SIG-M5 treated with dmso at 0.1 percent for 504 hours (cell line): ENCODE results near the gene DIS3L2.

Experiments
- DNase-seq: peaks from one replicate; lab custom pipeline; 2025; ENCODE audit not compliant: unreplicated experiment; lab: John Stamatoyannopoulos, UW

The DIS3L2 gene

GRCh38 chr2:231955758-231956472, 5.6 kb upstream of the DIS3L2 start:
- DNase-seq, result no peak

GRCh38 chr2:231957913-231958763, 3.4 kb upstream of the DIS3L2 start:
- DNase-seq, result no peak

- no peak for DNase-seq
Measured at GRCh38 chr2:231960810-231961348, 634 bp upstream of the DIS3L2 start.

GRCh38 chr2:231965102-231965501, 3.6 kb downstream of the DIS3L2 start:
- peak; percentile 50 for DNase-seq

GRCh38 chr2:231966886-231967285, 5.4 kb downstream of the DIS3L2 start:
- DNase-seq, result no peak

DNA sequence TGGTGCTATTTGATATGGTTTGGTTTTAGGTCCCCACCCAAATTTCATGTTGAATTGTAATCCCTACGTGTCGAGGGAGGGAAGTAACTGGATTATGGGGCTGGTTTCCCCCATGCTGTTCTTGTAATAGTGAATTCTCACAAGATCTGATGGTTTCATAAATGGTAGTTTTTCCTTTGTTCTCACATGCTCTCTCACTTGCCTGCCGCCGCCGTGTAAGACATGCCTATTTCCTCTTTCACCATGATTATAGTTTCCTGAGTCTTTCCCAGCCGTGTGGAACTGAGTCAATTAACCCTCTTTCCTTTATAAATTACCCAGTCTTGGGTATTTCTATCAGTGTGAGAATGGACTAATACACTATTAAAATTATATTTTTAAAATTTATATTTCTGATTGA, 7.3 kb downstream of the DIS3L2 start:
- no peak for DNase-seq

DNA sequence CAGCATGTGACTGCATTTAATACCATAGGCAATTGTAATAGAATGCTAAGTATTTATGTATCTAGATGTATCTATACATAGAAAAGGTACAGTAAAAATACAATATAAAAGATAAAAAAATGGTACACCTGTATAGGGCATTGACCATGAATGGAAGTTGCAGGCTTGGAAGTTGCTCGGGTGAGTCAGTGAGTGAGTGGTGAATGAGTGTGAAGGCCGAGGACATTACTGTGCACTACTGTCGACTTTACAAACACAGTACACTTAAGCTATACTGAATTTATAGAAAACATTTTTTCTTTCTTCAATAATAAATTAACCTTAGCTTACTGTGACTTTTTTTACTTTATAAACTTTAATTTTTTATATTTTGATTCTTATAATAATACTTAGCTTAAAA, 8.9 kb downstream of the DIS3L2 start:
- no peak for DNase-seq

DNA sequence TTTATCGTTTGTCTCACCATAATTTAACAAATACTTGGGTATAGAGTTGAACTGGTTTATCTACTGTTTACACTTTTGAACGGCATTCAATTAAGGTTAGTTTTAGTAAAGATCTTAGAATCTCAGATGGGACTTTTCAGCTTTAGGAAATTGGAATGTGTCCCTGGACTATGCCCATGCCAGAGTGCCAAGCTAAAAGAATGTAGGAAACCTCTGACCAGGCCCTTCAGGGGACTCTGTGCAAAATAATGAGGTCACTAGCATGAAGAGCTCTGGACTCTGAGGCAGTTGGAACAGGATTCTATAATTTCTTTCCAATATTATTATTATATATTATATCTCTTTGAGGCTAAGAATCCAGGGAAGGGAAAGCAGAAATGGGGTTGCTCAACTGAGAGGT, 13.5 kb downstream of the DIS3L2 start:
- no peak for DNase-seq

DNA sequence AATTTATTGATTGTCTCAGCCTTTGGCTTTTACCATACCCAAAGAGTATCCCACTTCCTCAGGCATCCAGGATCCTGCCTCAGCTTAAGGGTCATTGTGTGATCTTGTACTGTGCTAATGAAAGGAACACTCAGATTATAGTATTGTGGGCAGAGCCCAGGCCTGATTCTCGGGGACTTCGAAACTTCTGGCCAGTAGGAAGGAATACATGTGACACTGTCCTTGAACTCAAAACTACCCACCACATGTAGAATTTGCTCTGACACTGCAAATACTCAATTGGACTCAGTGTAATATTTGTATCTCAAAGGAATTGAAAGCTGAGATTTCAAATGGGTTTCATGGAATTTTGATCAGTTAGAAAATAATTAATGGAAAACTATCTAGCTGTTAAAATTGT, 15.9 kb downstream of the DIS3L2 start:
- DNase-seq, result no peak

DNA sequence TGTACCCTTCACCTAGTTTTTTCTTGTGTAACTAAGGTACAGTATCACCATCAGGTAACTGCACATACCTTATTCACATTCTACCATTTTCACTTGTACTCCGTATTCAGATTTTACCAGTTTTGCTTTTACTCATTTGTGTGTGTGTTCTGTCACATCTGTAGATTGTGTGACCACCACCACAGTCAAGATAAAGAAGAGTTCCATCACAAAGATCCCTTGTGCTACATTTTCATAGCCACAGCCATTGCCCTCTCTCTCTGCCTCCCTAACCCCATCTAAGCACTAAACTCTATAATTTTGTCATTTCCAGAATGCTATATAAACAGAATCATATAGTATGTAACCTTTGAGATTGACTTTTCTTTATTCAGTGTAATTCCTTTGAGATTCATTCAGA, 23.5 kb downstream of the DIS3L2 start:
- no peak for DNase-seq

DNA sequence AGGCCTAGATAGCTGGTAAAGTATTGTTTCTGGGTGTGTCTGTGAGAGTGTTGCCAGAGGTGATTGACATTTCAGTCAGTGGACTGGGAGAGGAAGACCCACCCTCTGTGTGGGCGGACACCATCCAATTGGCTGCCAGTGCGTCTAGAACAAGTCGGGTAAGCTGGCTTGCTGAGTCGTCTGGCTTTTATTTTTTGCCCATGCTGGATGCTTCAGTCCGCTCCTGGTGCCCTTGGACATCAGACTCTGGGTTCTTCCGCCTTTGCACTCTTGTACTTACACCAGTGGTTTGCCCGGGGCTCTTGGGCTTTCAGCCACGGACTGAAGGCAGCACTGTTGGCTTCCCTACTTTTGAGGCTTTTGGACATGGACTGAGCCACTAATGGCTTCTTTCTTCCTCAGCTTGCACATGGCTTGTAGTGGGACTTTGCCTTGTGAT, 24.3 kb downstream of the DIS3L2 start:
- DNase-seq, result peak; percentile 29

DNA sequence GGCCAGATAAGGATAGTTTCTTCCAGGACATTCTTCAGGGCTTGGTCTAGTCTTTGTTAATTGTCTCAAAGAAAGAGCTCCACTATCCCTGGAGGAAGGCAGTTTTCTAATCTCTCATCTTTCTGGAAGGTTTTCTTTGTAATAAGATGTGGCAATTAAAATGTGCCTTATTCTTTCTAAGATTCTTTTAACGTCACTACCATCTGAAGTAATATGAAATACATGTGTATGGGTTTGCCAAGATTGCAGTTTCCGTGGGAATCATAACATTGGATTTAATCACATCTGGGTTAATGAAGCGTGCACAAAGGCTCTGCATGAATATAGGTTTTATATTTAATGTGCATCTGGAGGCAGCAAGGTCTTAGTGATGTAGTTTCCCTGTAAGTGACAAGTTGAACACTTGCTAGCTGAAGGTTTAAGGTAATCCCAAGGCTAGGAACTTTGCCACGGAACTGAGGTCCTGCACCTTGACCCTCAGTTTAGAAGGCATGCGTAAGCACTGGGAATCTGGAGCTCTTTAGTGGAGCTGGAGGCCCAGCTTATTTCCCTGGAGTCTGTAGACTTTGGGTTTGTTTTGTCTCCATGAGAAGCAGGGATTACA, 25.7 kb downstream of the DIS3L2 start:
- DNase-seq, result no peak

DNA sequence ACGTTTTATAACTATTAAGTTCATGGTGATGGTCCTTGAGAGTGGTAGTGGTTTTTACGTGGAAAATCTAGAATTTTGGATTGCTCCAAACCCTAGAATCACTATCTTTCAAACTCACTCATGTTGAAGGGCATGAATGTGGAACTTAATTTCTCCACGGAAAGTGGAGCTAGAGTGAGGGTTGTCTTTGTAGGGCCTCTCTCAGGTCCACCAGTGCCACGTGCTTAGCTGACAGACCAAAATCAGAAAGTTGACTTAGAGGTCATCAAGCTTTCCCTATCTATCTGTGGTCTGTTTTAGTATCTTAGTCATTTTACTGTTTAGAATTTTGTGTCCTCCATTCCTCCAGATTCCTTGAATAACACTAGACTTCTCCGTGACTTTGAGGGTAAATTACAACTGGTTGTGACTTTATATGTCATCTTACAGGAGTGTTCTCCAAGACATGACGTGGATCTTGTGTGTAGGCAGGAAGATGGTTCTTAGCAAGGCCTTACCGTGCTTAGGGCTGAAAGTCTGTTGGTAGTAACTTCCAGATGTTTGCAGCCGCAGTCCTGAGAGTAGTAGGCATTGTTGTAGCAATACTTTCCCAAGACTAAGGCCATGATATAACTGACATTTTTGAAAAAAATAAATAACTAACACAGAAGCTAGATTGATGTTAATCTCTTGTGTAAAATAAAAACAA, 26.8 kb downstream of the DIS3L2 start:
- DNase-seq, result no peak

GRCh38 chr2:231991664-231992063, 30.2 kb downstream of the DIS3L2 start:
- DNase-seq, result no peak

DNA sequence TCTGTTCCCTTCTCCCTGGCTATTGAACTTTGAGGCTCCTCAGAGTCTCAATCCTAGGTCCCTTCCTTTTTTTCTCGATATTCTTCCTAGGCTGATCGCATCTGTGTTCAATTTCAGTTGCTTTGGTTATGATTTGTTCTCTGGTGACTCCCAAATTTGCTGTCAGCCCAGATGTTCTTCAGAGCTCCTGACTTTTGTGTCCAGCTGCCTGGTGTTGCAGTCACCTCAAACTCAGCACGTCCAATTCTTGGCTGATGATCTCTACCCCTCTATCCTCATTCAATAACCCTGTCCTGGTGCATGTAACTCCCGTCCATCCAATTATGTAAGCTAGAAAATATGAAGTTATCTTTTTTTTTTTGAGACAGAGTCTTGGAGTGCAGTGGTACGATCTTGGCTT, 31.4 kb downstream of the DIS3L2 start:
- DNase-seq, result no peak

DNA sequence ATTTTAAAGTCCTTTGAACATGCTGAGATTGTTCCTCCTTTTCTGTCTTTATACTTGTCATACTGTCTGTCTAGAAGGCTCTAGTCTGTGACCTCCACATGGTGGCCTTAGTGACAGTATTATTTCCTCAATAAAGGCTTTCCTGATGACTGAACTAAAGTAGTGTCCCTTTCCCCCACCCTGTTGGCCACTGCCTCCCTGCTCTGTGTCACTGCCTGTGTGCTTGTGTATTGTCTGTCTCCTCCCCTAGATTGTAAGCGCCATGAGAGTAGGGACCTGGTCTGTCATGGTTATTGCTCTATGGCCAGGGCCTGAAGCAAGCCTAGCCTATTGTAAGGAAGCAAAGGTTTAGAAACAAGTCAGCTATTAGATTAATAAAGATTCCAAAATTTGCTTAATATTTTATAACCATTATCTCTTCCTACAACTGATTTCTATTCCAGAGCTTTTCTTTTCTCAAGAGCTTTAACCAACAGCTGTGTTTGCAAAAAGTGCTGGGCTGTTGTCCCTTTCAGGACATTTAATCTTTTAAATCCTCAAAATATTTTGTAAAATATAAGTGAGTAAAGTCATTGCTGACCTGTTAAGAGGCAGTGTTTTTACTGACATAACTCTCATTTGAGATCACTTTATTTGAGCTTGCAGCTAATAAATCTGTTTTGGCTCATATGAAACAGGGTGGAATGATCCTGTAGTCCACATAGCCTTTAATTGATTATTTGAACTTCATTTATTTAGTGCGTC, 35.5 kb downstream of the DIS3L2 start:
- no peak for DNase-seq

DNA sequence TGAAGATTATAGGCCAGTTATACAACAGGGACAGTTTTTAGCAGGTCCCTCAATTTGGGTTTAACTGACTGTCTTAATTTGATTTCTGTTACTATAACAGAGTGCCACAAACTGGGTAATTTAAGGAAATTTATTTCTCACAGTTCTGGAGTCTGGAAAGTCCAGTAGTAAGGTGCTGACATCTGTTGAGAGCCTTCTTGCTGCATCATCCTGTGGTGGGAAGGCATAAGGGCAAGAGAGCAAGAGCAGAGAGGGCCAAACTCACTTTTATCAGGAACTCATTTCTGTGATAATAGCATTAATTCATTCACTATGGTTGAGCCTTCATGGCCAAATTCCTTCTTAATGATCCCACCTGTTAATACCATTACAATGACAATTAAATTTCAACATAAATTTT, 36.5 kb downstream of the DIS3L2 start:
- DNase-seq, result no peak

- DNase-seq, result no peak
Measured at GRCh38 chr2:232000439-232000838, 38.9 kb downstream of the DIS3L2 start.

GRCh38 chr2:232001073-232001472, 39.6 kb downstream of the DIS3L2 start:
- DNase-seq, result no peak

- DNase-seq, result no peak
Measured at GRCh38 chr2:232006253-232006652, 44.7 kb downstream of the DIS3L2 start.
